NCI-H1417 (cell line): Measurements from ENCODE around the gene PLA2G4B.
"Not testable (repeated sequence)": the region's sequence is repeated elsewhere in the genome, so short reads cannot be mapped to it uniquely, and the experiment has no call there.

Source experiments
- DNase-seq, 3 experiments: peaks; one replicate each; lab custom pipeline; 2025; lab: John Stamatoyannopoulos, UW

The PLA2G4B gene

GRCh38 chr15:41825572-41826535 lies 12.8 kb upstream of the PLA2G4B start:
- DNase-seq, result no peak

- DNase-seq, result peak in 2 of 3 experiments; percentile 54 to 56
Measured at GRCh38 chr15:41827290-41827879, 11.3 kb upstream of the PLA2G4B start.

- DNase-seq, result peak; percentile 75 to 85 (median 81)
Measured at GRCh38 chr15:41827880-41828806, 10.5 kb upstream of the PLA2G4B start, which contains the start of gene JMJD7. TSS of gene JMJD7 (plus strand) at chr15:41828092. CDS start at chr15:41828125, 33 bp downstream.

- no peak for DNase-seq
Measured at GRCh38 chr15:41828807-41829141, 9.9 kb upstream of the PLA2G4B start.

- no peak for DNase-seq
Measured at GRCh38 chr15:41829959-41830646, 8.5 kb upstream of the PLA2G4B start.

GRCh38 chr15:41831291-41831690 lies 7.4 kb upstream of the PLA2G4B start:
- DNase-seq, result not testable (repeated sequence)

GRCh38 chr15:41832208-41832607 lies 6.4 kb upstream of the PLA2G4B start:
- no peak for DNase-seq

- peak in 2 of 3 experiments; percentile 5 to 53 for DNase-seq
Measured at GRCh38 chr15:41832875-41833274, 5.8 kb upstream of the PLA2G4B start.

- no peak for DNase-seq
Measured at GRCh38 chr15:41834096-41834495, 4.6 kb upstream of the PLA2G4B start.

- no peak for DNase-seq
Measured at GRCh38 chr15:41836073-41836472, 2.6 kb upstream of the PLA2G4B start.

- no peak for DNase-seq
Measured at GRCh38 chr15:41836713-41837454, 1.8 kb upstream of the PLA2G4B start.

- no peak for DNase-seq
Measured at GRCh38 chr15:41839781-41840491, 1.3 kb downstream of the PLA2G4B start.

- no peak for DNase-seq
Measured at GRCh38 chr15:41840673-41841072, 2.0 kb downstream of the PLA2G4B start.

GRCh38 chr15:41841131-41841530 lies 2.5 kb downstream of the PLA2G4B start:
- DNase-seq, result no peak

GRCh38 chr15:41842229-41842628 lies 3.6 kb downstream of the PLA2G4B start:
- peak; percentile 1 to 41 (median 3) for DNase-seq

- DNase-seq, result no peak
Measured at GRCh38 chr15:41843571-41843970, 4.9 kb downstream of the PLA2G4B start.

GRCh38 chr15:41844814-41845213 lies 6.2 kb downstream of the PLA2G4B start:
- no peak for DNase-seq

GRCh38 chr15:41847206-41847605 lies 8.6 kb downstream of the PLA2G4B start:
- no peak for DNase-seq

- DNase-seq, result no peak
Measured at GRCh38 chr15:41847981-41848380, 9.3 kb downstream of the PLA2G4B start.

GRCh38 chr15:41848631-41849030 lies 10.0 kb downstream of the PLA2G4B start:
- DNase-seq, result no peak
